AG09319 (cell line): ENCODE results near the gene ZYX.

Experiments
- DNase-seq: peaks from one replicate; pipeline ENCODE4 v3.0.0-alpha.2; 2010; ENCODE audit warnings: low read depth; ENCODE audit errors: extremely low read depth
- TF ChIP-seq, protein P1 (sequence below): IDR thresholded peaks from 2 replicates; pipeline ENCODE4 v1.5.1; 2011; ENCODE audit warnings: low read depth, mild to moderate bottlenecking, inconsistent platforms, low read length, moderate library complexity

The ZYX gene, protein sequence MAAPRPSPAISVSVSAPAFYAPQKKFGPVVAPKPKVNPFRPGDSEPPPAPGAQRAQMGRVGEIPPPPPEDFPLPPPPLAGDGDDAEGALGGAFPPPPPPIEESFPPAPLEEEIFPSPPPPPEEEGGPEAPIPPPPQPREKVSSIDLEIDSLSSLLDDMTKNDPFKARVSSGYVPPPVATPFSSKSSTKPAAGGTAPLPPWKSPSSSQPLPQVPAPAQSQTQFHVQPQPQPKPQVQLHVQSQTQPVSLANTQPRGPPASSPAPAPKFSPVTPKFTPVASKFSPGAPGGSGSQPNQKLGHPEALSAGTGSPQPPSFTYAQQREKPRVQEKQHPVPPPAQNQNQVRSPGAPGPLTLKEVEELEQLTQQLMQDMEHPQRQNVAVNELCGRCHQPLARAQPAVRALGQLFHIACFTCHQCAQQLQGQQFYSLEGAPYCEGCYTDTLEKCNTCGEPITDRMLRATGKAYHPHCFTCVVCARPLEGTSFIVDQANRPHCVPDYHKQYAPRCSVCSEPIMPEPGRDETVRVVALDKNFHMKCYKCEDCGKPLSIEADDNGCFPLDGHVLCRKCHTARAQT

DNA sequence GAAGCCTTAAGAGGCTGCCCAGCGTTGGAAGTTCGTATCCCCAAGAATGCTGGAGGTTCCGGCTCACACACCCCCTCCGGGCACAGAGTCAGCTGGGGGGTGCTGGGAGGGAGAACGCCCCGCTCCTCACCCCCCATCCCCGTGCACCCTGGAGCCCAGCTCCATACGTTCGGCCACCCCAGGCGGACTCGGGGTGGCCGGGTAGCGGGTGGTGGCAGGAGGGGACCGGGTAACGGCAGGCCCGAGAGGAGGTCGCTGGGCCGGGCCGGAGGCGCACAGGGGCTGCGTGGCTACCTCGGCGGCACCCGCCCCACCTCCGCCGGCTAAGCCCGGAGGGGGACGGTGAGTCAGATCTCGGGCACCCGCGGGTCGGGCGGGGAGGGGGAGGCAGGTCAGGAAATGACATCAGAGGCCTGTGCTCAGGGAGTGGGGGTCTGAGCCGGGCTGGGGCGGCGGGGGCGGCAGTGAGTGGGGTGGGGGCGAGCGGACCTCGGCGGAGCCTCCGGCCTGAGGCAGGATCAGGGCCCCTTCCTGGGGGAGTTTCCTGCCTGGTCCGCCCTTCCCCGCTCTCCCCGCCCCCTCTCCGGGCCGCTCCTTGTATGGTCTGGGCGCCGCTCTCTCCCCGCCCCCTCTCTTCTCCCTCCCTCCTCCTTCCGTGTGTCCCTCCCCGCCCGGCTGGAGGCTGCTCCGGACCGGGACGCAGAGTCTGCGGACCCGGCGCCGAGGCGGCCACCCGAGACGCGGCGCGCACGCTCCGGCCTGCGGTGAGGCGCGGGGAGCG lies at the start of gene ZYX:
ZYX (plus strand) TSS at position 700 of the 781 bp plus-strand sequence. CDS start 227 bp downstream, outside the sequence.
- DNase-seq: peak; percentile 89
- TF ChIP-seq, protein P1, sequence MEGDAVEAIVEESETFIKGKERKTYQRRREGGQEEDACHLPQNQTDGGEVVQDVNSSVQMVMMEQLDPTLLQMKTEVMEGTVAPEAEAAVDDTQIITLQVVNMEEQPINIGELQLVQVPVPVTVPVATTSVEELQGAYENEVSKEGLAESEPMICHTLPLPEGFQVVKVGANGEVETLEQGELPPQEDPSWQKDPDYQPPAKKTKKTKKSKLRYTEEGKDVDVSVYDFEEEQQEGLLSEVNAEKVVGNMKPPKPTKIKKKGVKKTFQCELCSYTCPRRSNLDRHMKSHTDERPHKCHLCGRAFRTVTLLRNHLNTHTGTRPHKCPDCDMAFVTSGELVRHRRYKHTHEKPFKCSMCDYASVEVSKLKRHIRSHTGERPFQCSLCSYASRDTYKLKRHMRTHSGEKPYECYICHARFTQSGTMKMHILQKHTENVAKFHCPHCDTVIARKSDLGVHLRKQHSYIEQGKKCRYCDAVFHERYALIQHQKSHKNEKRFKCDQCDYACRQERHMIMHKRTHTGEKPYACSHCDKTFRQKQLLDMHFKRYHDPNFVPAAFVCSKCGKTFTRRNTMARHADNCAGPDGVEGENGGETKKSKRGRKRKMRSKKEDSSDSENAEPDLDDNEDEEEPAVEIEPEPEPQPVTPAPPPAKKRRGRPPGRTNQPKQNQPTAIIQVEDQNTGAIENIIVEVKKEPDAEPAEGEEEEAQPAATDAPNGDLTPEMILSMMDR: no peak

DNA sequence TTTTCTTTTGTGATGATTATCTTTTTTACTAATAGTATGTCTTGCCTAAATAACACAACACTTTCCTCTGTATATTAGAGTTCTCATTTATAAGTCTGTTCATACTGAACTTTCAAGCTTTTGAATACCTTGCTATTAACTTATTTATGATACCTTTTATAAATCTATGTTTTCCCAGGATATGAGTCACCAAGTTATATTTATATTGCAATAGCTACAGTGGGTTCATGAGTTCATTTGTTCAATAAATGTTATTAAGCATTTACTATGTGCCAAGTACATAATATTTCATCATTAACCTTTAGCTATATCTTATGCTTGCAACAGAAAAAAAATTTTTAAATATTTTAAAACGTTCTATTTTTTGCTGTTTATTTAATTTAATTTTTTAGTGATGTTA lies 46.9 kb upstream of the ZYX start:
- TF ChIP-seq, protein P1: no peak

DNA sequence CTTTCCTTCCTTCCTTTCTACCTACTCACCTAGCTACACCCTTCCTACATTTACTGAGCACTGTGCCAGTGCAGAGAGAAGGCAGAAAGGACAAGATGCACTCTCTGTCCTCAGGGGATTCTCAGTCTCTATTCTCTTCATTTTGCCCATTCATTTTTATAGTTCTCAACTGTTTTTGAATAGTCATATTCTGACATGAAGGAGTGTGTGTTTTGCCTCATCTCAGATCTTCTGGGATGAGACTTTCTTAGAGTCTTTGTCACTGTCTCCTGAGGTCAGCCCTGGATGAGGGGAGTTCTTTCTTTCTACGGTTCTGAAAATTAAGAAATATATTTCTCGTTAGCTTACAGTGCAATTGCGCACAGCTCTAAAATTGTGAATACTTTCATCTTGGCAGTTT lies 43.9 kb upstream of the ZYX start:
- TF ChIP-seq, protein P1: no peak
- DNase-seq: no peak

More for the DNA sequence above, 46.9 kb upstream of the ZYX start:
- DNase-seq: no peak

DNA sequence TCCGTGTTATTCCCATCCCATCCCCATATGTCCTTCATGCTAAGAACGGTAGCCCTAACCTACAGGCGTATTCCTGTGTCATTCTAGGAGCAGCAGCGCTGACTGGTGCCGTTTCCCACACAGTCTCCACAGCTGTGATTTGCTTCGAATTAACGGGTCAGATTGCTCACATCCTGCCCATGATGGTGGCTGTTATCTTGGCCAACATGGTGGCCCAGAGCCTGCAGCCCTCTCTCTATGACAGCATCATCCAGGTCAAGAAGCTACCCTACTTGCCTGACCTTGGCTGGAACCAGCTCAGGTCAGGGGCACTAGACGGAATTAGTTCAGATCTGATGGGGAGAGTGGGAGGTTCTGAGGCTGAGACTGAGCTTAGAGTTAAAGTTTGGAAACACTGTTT lies 39.3 kb upstream of the ZYX start:
- TF ChIP-seq, protein P1: no peak

DNA sequence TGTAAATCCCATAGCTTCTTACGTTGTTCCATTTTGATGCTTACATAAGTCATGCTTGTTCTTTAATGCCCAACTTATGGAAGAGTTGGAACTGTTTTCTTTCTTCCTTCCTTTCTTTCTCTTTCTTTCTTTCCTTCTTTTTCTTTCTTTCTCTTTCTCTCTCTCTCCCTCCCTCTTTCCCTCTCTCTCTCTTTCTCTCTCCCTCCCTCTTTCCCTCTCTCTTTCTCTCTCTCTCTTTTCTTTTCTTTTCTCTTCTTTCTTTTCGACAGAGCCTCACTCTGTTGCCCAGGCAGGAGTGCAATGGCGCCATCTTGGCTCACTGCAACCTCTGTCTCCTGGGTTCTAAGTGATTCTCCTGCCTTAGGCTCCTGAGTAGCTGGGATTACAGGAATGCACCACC lies 37.5 kb upstream of the ZYX start:
- TF ChIP-seq, protein P1: no peak
- no peak for DNase-seq

More for the DNA sequence above, 39.3 kb upstream of the ZYX start:
- DNase-seq: no peak

DNA sequence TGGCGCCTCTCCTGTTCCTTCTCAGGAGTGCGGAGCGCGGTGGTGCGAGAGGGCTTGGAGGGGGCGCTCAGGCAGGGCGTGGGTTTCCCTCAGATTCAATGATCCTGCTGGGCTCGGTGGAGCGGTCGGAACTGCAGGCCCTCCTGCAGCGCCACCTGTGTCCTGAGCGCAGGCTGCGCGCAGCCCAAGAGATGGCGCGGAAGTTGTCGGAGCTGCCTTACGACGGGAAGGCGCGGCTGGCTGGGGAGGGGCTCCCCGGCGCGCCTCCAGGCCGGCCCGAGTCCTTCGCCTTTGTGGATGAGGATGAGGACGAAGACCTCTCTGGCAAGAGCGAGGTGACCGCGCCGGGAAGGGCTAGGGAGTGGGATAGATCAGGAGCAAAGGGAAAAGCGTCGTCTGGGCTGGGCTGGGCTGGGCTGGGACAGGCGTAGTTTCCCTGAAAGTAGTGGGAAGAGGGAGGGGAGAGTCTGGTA lies 35.7 kb upstream of the ZYX start:
- TF ChIP-seq, protein P1: peak; percentile 47

More for the DNA sequence above, 35.7 kb upstream of the ZYX start:
- DNase-seq: no peak
